NCI-H226 (cell line): ENCODE results near the gene PNPLA8.

Experiments used
- DNase-seq: peaks from one replicate; pipeline ENCODE4 v3.0.0-alpha.2; 2015

Gene PNPLA8

DNA sequence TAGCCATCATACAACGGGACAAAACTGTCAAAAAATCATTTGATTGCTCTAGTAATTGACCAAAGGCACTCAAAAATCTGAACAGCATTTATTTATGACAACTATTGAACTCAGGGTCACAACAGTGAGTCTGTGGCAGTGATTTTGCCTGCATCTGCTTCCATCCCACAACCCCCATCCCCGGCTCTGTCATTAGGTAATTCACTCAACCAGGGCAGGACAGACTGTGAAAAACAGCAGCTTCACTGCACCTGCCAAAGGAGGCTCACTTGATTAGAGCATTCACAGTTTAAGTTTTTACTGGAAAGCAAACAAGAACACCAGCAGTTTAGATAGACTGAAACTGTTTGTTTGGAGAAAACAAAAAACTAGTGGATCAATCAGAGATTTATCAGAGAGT is 91.9 kb downstream of the PNPLA8 start:
- no peak for DNase-seq

DNA sequence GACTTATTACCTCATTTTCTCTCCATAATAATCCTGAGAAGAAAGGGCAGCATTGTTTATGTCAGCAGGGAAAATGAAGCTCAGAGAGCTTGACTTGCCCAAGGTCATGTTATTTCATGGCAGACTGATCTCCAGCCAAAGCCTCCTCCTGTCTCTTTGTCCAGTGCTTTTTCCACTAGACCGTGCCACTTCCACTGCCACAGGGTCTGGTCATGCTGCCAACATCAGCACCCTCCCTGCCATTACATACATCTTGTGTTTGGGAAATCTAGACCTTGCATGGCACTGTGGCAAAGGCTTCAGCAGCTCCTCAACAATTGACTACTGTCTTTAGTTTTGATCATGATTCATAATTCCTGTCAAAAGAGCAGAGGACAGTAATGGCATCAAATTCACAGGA is 94.8 kb downstream of the PNPLA8 start:
- no peak for DNase-seq

DNA sequence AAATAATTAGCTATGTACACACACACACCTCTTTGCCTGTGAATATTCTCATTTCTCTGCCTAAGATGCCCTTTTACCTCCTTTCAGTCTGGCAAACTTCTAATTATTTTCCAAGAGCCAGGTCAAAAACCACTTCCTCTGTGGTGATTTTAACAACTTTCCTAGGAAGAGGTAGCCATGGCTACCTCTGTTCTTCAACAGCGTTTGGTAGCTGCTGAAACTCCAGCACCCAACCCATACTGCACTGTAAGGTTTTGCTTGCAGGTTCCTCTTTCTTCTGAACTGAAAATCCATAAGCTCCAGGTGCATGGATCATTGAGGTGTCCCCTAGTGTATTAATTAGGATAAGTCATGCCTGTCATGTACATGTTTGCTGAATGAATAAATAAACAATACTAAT is 95.3 kb downstream of the PNPLA8 start:
- no peak for DNase-seq

DNA sequence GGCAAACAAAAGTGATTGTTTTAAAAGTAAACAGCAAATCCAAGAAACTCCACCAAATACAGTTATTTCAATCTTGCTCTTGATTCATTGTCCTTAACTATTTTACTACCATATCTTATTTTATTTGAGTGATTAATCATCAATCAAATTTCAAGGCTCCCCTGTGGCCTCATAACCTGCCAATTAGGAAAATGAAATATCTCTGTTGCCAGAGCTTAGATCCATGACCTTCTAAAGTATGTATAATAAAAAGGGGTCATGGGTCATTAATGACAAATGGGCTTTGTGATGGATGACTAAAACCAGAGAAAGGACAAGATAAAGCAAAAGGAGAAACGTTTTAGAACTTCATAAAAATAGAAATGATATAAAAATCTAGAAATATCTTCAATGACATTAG is 98.2 kb downstream of the PNPLA8 start:
- DNase-seq, result no peak

DNA sequence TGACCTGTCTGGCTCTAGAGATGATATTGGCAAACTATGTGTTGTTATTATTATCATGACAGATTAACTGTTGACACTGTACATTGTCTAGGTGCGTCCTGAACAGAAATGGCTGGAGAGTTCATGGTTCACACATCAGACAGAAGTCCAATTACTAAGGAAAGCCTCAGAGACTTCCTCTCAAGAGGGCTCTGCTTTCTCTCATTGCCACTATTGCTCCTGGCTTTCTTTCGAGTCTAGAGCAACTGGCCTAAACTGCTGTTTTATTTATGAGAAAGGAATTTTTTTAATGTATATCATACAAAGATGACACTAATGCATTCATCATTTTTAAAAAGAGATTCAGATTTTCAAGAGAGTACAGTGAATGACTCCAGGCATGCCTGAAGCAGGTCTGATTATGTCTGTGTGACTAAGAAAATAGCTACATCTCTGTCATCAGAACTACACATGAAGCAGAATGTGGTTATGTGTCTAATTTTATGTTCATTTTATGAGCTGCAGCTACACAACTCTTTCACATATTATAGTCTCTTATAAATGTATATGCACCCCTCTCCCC is 100.1 kb downstream of the PNPLA8 start:
- no peak for DNase-seq

DNA sequence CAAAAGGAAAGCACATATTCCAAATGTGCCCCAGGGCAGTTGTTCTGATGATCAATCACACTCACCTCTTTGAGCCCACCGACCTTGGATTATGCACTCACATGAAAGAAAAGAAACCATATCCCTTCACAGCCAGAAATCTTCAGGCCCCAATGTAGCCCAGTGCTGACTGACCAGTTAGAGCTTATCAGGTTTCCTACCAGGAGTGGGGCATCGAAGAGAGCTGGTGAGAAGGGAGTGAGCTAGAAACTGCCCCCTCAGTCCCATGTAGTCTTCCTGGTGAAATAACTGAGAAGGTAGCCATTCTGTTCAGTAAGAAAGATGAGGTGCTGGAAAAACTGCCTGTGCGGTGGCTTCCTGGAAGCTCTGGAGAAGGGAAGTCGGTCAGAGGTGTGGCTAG is 101.9 kb downstream of the PNPLA8 start:
- no peak for DNase-seq

DNA sequence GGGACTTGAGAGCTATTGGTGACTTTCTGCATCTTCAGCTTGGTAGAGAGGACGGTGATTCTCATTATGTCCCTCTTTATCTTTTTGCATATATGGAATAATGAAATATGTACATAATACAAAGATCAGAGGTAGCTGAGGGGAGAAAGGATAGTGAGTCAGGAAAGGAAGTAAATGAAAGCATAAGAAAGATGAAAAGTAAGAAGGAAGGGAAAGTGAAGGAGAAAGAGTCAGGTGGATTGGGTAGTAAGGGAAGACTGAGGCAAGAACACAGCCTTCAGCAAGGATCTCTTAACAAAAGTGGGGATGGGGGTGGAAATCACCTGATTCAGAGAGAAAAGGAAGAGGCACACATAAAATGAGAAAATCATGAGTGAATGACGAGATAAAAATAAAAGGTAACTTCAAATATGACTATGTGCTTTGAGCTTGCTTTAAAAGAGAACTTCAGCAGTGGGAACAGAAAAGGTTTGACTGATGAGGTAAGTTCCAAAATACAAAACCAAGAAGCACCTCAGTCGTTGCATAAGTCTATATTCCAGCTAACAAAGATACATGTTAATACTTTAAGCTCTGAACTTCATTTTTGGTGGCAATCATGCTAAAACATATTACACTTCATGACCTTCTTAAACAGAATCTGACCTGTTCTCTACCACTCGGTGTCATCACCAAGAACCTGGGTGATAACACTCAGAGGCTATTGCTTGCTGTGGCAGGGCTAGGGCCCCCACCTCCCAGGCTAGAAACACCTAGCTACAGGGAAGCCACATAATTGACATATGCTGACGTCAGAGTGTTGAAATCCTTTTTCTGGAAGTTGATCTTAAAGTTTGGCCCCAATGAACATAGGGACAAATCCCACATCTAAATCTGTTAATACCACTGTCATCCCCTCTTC is 102.6 kb downstream of the PNPLA8 start:
- no peak for DNase-seq

DNA sequence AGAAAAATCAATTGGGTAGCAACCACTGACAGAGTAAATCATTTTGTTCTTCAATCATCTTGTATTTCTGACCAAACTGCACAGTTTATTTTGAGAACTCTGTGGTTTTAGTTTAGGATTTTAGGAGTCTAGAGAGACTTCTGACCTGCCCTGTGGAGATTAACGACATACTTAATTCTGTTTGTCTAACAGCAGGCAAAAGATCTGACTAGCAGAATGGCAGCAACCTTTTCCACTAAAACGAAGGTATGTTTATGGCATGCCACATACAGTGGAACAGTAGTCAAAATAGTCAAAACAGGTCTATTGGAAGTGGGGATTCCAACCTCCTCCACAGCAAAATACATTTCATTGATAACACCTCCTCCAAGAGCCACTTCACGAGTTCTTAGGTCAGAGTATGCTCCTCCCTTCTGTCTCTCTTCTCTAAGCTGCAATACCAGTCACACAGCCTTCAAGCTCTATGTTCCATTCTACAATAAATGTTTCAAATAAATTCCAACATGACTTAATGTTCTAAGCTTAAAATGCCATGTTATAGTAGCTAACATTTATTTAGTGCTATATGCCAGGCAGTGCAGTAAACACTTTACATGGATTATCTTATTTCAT is 104.1 kb downstream of the PNPLA8 start:
- no peak for DNase-seq
